ENCODE measurements around the gene PRPSAP2. TPM values are rescaled to one million over a fixed set of nuclear protein-coding genes. Genes with fewer than 3 reads are reported as not detected.

The PRPSAP2 gene
- total and polyA plus RNA-seq, 2 donors (not counting 3 experiments of a cell fraction or from before 2014, with no cell fraction given) = 22.2 to 38.5 TPM

DNA sequence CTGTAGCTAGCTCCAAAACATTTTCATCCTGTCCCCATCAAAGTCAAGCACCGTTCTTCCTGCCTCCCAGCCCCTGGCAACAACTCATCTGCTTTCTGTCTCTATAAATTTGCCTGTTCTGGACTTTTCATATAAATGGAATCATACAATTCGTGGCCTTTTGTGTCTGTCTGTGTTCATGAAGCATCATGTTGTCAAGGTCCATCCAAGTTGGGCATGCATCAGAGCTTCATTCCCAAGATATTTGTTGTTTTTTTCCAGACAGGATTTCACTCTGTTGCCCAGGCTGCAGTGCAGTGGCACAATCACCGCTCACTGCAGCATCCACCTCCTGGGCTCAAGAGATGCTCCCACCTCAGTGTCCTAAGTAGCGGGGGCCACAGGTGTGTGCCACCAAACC lies 99.9 kb downstream of the PRPSAP2 start:
- CTCF ChIA-PET = interaction anchor here (1.0 to 1.7 kb wide), 2 partner anchors 11 to 16 kb away, joined by 3 to 5 read pairs; no protein-coding TSS in a partner anchor

GRCh38 chr17:18958611-18959010 lies 100.7 kb downstream of the PRPSAP2 start:
- H3K9ac ChIP-seq (replicated peaks; ENCODE audit: extremely low read depth, insufficient read depth, low read length) = no peak overlapping the region
- H3K79me2 ChIP-seq (ENCODE audit: control insufficient read depth, insufficient read depth, low read length) = no peaks in the 10 kb centered on the region
- DNase-seq (ENCODE audit: low read depth, low spot score) (no peak), FAIRE-seq (no peak)
- intact Hi-C loops (cut with micrococcal nuclease) = no loop called here
- no peaks in the 10 kb centered on the region for H3K4me1 ChIP-seq (ENCODE audit: control insufficient read depth, extremely low read depth, insufficient read depth, low read length)
- no peaks in the 10 kb centered on the region for H3K27me3 ChIP-seq (ENCODE audit: control insufficient read depth in 2 of 2, insufficient read depth in 2 of 2, low read length in 2 of 2)
- H3K9me3 ChIP-seq (replicated peaks; ENCODE audit: control insufficient read depth, insufficient read depth, low read length) = no peaks in the 10 kb centered on the region
- no peak for TF ChIP-seq POLR2A (IDR thresholded peaks at IDR 0.05; ENCODE audit: low read depth, low read length)
- TF ChIP-seq, protein P1, sequence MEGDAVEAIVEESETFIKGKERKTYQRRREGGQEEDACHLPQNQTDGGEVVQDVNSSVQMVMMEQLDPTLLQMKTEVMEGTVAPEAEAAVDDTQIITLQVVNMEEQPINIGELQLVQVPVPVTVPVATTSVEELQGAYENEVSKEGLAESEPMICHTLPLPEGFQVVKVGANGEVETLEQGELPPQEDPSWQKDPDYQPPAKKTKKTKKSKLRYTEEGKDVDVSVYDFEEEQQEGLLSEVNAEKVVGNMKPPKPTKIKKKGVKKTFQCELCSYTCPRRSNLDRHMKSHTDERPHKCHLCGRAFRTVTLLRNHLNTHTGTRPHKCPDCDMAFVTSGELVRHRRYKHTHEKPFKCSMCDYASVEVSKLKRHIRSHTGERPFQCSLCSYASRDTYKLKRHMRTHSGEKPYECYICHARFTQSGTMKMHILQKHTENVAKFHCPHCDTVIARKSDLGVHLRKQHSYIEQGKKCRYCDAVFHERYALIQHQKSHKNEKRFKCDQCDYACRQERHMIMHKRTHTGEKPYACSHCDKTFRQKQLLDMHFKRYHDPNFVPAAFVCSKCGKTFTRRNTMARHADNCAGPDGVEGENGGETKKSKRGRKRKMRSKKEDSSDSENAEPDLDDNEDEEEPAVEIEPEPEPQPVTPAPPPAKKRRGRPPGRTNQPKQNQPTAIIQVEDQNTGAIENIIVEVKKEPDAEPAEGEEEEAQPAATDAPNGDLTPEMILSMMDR (IDR thresholded peaks at IDR 0.05; ENCODE audit: extremely low read depth in 1 of 2, insufficient read depth in 1 of 2, low read depth in 1 of 2, low read length in 2 of 2) = no peak
- TF ChIP-seq MYC (IDR thresholded peaks at IDR 0.05; ENCODE audit: low read depth, low read length) = no peak
- TF ChIP-seq FOS (IDR thresholded peaks at IDR 0.05; ENCODE audit: borderline replicate concordance, insufficient read depth, low read length) = no peak
- no peak overlapping the region for H3K4me2 ChIP-seq (ENCODE audit: insufficient read depth, low read length)
- no peaks in the 10 kb centered on the region for H4K20me1 ChIP-seq (replicated peaks; ENCODE audit: control insufficient read depth, extremely low read depth, insufficient read depth, low read length)
- no TSS peak for BruUV-seq (replicated peaks)
- no peak overlapping the region for H3K4me3 ChIP-seq (replicated peaks in 1 of 3; ENCODE audit: insufficient read depth in 1 of 3, low read depth in 1 of 3, low read length in 3 of 3)
- ChIA-PET POLR2A (no interaction called here), CTCF (interaction anchor here (1.0 to 1.1 kb wide), 2 partner anchors 9 to 17 kb away, joined by 3 read pairs; no protein-coding TSS in a partner anchor)
- dilution Hi-C loops (cut with MboI; ENCODE audit: extremely low pct_ligation_motif_present, low sequenced_read_pairs) = no loop called here
- H3K27ac ChIP-seq (ENCODE audit: insufficient read depth, low read depth, low read length) = no peak overlapping the region
- no peak overlapping the region for H2AFZ ChIP-seq (ENCODE audit: low read depth, low read length)
- H3K9me1 ChIP-seq (replicated peaks; ENCODE audit: control insufficient read depth, extremely low read depth, insufficient read depth, low read length) = no peaks in the 10 kb centered on the region
- H3K36me3 ChIP-seq (ENCODE audit: control insufficient read depth in 2 of 2, extremely low read depth in 1 of 2, insufficient read depth in 2 of 2, low read length in 2 of 2) = no peaks in the 10 kb centered on the region

More for the DNA sequence above, 99.9 kb downstream of the PRPSAP2 start:
- Histone ChIP-seq H3K9ac (replicated peaks; ENCODE audit: extremely low read depth, insufficient read depth, low read length) (no peak overlapping the region), H3K4me1 (ENCODE audit: control insufficient read depth, extremely low read depth, insufficient read depth, low read length) (no peaks in the 10 kb centered on the region), H3K36me3 (ENCODE audit: control insufficient read depth in 2 of 2, extremely low read depth in 1 of 2, insufficient read depth in 2 of 2, low read length in 2 of 2) (no peaks in the 10 kb centered on the region), H2AFZ (ENCODE audit: low read depth, low read length) (no peak overlapping the region), H3K27me3 (ENCODE audit: control insufficient read depth in 2 of 2, insufficient read depth in 2 of 2, low read length in 2 of 2) (no peaks in the 10 kb centered on the region), H3K9me1 (replicated peaks; ENCODE audit: control insufficient read depth, extremely low read depth, insufficient read depth, low read length) (no peaks in the 10 kb centered on the region), H3K4me3 (replicated peaks in 1 of 3; ENCODE audit: insufficient read depth in 1 of 3, low read depth in 1 of 3, low read length in 3 of 3) (no peak overlapping the region), H3K4me2 (ENCODE audit: insufficient read depth, low read length) (no peak overlapping the region), H3K27ac (ENCODE audit: insufficient read depth, low read depth, low read length) (no peak overlapping the region), H4K20me1 (replicated peaks; ENCODE audit: control insufficient read depth, extremely low read depth, insufficient read depth, low read length) (no peaks in the 10 kb centered on the region), H3K9me3 (replicated peaks; ENCODE audit: control insufficient read depth, insufficient read depth, low read length) (no peaks in the 10 kb centered on the region), H3K79me2 (ENCODE audit: control insufficient read depth, insufficient read depth, low read length) (no peaks in the 10 kb centered on the region)
- no peak for DNase-seq (ENCODE audit: low read depth, low spot score)
- dilution Hi-C loops (cut with MboI; ENCODE audit: extremely low pct_ligation_motif_present, low sequenced_read_pairs) (no loop called here), intact Hi-C loops (cut with micrococcal nuclease) (no loop called here)
- no peak for FAIRE-seq
- POLR2A ChIA-PET = no interaction called here
- no peak for TF ChIP-seq JUN (IDR thresholded peaks at IDR 0.05; ENCODE audit: borderline replicate concordance, insufficient read depth, insufficient read length, low read depth)
- TF ChIP-seq POLR2A (IDR thresholded peaks at IDR 0.05; ENCODE audit: low read depth, low read length) = no peak
- TF ChIP-seq, protein P1 (IDR thresholded peaks at IDR 0.05; ENCODE audit: extremely low read depth in 1 of 2, insufficient read depth in 1 of 2, low read depth in 1 of 2, low read length in 2 of 2) = no peak
- TF ChIP-seq POLR2AphosphoS5 (IDR thresholded peaks at IDR 0.05; ENCODE audit: insufficient read depth, low read depth, low read length) = no peak
- no peak for TF ChIP-seq MYC (IDR thresholded peaks at IDR 0.05; ENCODE audit: low read depth, low read length)
- TF ChIP-seq GATA2 (IDR thresholded peaks at IDR 0.05; ENCODE audit: insufficient read depth, insufficient read length, low read depth, low read length) = no peak
- TF ChIP-seq FOS (IDR thresholded peaks at IDR 0.05; ENCODE audit: borderline replicate concordance, insufficient read depth, low read length) = no peak
- no TSS peak for BruUV-seq (replicated peaks)
